ENCODE measurements around the gene TTC34. TPM values are rescaled to one million over a fixed set of nuclear protein-coding genes. Genes with fewer than 3 reads are reported as not detected.

Gene TTC34
- total and polyA plus RNA-seq, 2 of the 4 experiments (the other 2 are of a cell fraction) = under 0.01 to 0.09 TPM

DNA sequence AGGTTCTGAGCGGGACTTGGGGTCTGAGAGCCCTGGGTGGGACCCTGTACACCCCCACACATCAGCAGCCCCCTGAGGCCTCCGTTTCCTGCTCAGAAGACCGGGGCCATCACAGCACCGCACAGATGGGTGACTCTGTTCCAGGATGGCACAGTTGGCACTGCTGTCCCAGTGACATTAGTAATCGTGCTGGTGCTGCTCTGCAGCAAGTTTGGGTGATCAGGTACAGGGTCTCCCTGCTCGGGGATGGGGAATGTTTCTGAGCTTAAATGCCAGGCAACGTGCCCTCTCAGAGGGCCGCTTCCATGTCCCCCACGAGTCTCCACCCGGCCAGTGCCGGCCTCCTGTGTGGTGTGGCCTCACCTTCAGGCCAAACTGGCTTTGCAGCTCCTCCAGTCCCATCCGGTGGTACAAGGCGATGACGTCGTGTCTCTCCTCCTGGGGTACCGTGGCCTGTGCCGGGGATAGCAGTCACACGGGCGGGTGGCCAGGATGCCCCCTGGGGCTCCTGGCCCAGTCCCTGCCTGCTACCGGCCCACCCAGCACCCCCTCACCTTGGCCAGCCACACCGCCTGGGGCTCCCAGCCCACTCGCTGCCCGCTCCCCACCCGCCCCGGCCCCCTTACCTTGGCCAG, 197.9 kb downstream of the TTC34 start:
- Histone ChIP-seq H4K91ac (ENCODE audit: insufficient read depth, low read depth, low read length) (no peak overlapping the region), H3K18ac (ENCODE audit: low read depth, low read length) (no peak overlapping the region), H2AFZ (replicated peaks; ENCODE audit: low read length, poor library complexity) (no peak overlapping the region), H3K79me1 (ENCODE audit: low read depth in 1 of 2, low read length in 2 of 2) (no peaks in the 10 kb centered on the region), H4K20me1 (ENCODE audit: insufficient read depth, low read length) (no peaks in the 10 kb centered on the region), H3K14ac (replicated peaks; ENCODE audit: low read depth, low read length) (no peak overlapping the region), H3K23ac (ENCODE audit: low read depth, low read length) (no peak overlapping the region), H3K4me3 (ENCODE audit: insufficient read depth, low read depth, low read length) (no peak overlapping the region), H2BK5ac (ENCODE audit: low read depth, low read length, poor library complexity, severe bottlenecking) (no peak overlapping the region), H2AK5ac (ENCODE audit: low read depth, low read length) (no peak overlapping the region), H2AK9ac (replicated peaks; ENCODE audit: low read depth, low read length, poor library complexity) (no peak overlapping the region), H3K27ac (ENCODE audit: insufficient read depth, low read length) (no peak overlapping the region), H2BK15ac (ENCODE audit: low read depth, low read length) (no peak overlapping the region), H2BK120ac (ENCODE audit: low read depth, low read length) (no peak overlapping the region), H4K5ac (ENCODE audit: low read depth, low read length) (no peak overlapping the region), H3K9me3 (ENCODE audit: control insufficient read depth, insufficient read depth, low read length) (0 out of 2 replicates have a peak, but pooled peaks cover under 1% of the 10 kb centered on the region), H3K36me3 (ENCODE audit: control insufficient read depth, insufficient read depth, low read length) (no peaks in the 10 kb centered on the region), H3K4ac (ENCODE audit: low read depth, low read length) (no peak overlapping the region), H3K56ac (ENCODE audit: extremely low read depth, insufficient read depth, low read length) (no peak overlapping the region), H4K8ac (ENCODE audit: low read depth in 2 of 2, low read length in 2 of 2) (no peak overlapping the region), H3K4me1 (ENCODE audit: control insufficient read depth, insufficient read depth, low read length) (no peaks in the 10 kb centered on the region), H3K9ac (ENCODE audit: low read depth, low read length) (no peak overlapping the region), H3K27me3 (ENCODE audit: control insufficient read depth, insufficient read depth, low read length) (no peaks in the 10 kb centered on the region; the same call in 1 of the 2 replicates), H2BK20ac (ENCODE audit: low read depth, low read length) (no peak overlapping the region), H3K9me1 (ENCODE audit: insufficient read depth, low read length) (no peaks in the 10 kb centered on the region), H3K4me2 (ENCODE audit: low read depth, low read length) (no peak overlapping the region)
- ATAC-seq (ENCODE audit: low read depth) (no peak), DNase-seq (no peak)
- intact Hi-C loops (cut with micrococcal nuclease) = no loop called here
- dilution Hi-C loops (cut with HindIII; ENCODE audit: low sequenced_read_pairs, unreplicated experiment) = no loop called here
- TF ChIP-seq FOS (IDR thresholded peaks at IDR 0.05; ENCODE audit: low read depth, low read length) = no peak
- no peak for TF ChIP-seq CHD1 (IDR thresholded peaks at IDR 0.05; ENCODE audit: low read depth, low read length)
- TF ChIP-seq BHLHE40 (IDR thresholded peaks at IDR 0.05; ENCODE audit: low read depth, low read length) = no peak
- TF ChIP-seq, protein P1, sequence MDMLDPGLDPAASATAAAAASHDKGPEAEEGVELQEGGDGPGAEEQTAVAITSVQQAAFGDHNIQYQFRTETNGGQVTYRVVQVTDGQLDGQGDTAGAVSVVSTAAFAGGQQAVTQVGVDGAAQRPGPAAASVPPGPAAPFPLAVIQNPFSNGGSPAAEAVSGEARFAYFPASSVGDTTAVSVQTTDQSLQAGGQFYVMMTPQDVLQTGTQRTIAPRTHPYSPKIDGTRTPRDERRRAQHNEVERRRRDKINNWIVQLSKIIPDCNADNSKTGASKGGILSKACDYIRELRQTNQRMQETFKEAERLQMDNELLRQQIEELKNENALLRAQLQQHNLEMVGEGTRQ (IDR thresholded peaks at IDR 0.05; ENCODE audit: low read depth, low read length) = no peak
- no peak for TF ChIP-seq NFE2L2 (IDR thresholded peaks at IDR 0.05; ENCODE audit: low read depth, low read length)
- TF ChIP-seq RFX5 (IDR thresholded peaks at IDR 0.05; ENCODE audit: low read depth, low read length) = no peak
- no peak for TF ChIP-seq MXI1 (IDR thresholded peaks at IDR 0.05; ENCODE audit: borderline replicate concordance, low read depth, low read length)
- no peak for TF ChIP-seq CEBPB (IDR thresholded peaks at IDR 0.05; ENCODE audit: low read depth, low read length)
- TF ChIP-seq MAFK (IDR thresholded peaks at IDR 0.05; ENCODE audit: low read depth, low read length) = no peak
- TF ChIP-seq, protein P2, sequence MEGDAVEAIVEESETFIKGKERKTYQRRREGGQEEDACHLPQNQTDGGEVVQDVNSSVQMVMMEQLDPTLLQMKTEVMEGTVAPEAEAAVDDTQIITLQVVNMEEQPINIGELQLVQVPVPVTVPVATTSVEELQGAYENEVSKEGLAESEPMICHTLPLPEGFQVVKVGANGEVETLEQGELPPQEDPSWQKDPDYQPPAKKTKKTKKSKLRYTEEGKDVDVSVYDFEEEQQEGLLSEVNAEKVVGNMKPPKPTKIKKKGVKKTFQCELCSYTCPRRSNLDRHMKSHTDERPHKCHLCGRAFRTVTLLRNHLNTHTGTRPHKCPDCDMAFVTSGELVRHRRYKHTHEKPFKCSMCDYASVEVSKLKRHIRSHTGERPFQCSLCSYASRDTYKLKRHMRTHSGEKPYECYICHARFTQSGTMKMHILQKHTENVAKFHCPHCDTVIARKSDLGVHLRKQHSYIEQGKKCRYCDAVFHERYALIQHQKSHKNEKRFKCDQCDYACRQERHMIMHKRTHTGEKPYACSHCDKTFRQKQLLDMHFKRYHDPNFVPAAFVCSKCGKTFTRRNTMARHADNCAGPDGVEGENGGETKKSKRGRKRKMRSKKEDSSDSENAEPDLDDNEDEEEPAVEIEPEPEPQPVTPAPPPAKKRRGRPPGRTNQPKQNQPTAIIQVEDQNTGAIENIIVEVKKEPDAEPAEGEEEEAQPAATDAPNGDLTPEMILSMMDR (conservative IDR thresholded peaks at IDR 0.05; ENCODE audit: low read depth, low read length) = no peak
- no peak for TF ChIP-seq SMC3 (IDR thresholded peaks at IDR 0.05; ENCODE audit: low read depth, low read length)
- POLR2A ChIA-PET (ENCODE audit: unreplicated experiment) = no interaction called here
- in situ Hi-C loops (cut with MboI; ENCODE audit: low sequenced_read_pairs) = no loop called here
- CTCF ChIA-PET = no interaction called here
- WGBS, 2 experiments (ENCODE audit: extremely low coverage in 2 of 2, insufficient read length in 1 of 2) = 74% methylated on average over 13 of the region's 25 CpGs; no CpG with 5 or more reads in 1 of the 2 experiments
- no TSS peak for BruUV-seq (replicated peaks)
